NB4 (cell line): Measurements from ENCODE around the gene TMEM174.
A peak's percentile ranks its signal among the peaks of the same experiment; 100 is the strongest.
"Not testable (repeated sequence)": the region's sequence is repeated elsewhere in the genome, so short reads cannot be mapped to it uniquely, and the experiment has no call there.

ENCODE experiments used
- DNase-seq: peaks from one replicate; pipeline ENCODE4 v3.0.0; 2010; ENCODE audit warnings: low read depth
- H3K4me3 ChIP-seq: one replicate; pipeline ENCODE4 v1.5.1; 2011; ENCODE audit warnings: mild to moderate bottlenecking, low read depth, low read length, moderate library complexity
- MYC ChIP-seq: IDR thresholded peaks from 2 replicates; pipeline ENCODE4 v1.6.1; 2011; ENCODE audit warnings: low read depth, low read length
- POLR2A ChIP-seq: IDR thresholded peaks from 2 replicates; pipeline ENCODE4 v1.6.1; 2011; ENCODE audit warnings: mild to moderate bottlenecking; ENCODE audit not compliant: insufficient read length; ENCODE audit errors: extremely low read depth
- TF ChIP-seq, protein P1 (sequence below): IDR thresholded peaks from 2 replicates; pipeline ENCODE4 v1.6.1; 2011; ENCODE audit warnings: low read depth, low read length
- TF ChIP-seq, protein P2 (sequence below): IDR thresholded peaks from one replicate; pipeline ENCODE4 v1.5.1; 2012; ENCODE audit warnings: low read depth, low read length

TMEM174 gene

DNA sequence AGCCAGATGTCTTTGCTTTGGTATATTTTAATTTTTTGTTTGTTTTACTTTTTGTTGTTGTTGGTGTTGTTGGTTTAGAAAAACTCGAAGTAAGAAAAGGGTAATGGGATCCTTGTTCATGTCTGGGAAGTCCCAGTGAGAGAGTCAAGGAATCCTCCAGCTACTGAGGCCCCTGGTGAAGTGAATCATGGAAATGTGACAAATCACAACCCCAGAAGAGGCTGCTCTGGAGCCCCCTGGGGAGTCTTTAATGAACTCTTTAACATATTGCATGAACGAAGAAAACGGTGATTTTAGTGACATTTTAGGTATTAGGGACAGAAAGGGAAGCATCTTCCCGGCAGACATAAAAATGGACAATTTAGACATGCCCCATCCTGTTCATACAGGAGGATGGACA is 41.3 kb downstream of the TMEM174 start:
- no peak overlapping the region for H3K4me3 ChIP-seq
- TF ChIP-seq POLR2A (no peak), MYC (no peak)
- TF ChIP-seq, protein P1, sequence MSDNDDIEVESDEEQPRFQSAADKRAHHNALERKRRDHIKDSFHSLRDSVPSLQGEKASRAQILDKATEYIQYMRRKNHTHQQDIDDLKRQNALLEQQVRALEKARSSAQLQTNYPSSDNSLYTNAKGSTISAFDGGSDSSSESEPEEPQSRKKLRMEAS, result no peak
- TF ChIP-seq, protein P2, sequence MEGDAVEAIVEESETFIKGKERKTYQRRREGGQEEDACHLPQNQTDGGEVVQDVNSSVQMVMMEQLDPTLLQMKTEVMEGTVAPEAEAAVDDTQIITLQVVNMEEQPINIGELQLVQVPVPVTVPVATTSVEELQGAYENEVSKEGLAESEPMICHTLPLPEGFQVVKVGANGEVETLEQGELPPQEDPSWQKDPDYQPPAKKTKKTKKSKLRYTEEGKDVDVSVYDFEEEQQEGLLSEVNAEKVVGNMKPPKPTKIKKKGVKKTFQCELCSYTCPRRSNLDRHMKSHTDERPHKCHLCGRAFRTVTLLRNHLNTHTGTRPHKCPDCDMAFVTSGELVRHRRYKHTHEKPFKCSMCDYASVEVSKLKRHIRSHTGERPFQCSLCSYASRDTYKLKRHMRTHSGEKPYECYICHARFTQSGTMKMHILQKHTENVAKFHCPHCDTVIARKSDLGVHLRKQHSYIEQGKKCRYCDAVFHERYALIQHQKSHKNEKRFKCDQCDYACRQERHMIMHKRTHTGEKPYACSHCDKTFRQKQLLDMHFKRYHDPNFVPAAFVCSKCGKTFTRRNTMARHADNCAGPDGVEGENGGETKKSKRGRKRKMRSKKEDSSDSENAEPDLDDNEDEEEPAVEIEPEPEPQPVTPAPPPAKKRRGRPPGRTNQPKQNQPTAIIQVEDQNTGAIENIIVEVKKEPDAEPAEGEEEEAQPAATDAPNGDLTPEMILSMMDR, result no peak
- no peak for DNase-seq

DNA sequence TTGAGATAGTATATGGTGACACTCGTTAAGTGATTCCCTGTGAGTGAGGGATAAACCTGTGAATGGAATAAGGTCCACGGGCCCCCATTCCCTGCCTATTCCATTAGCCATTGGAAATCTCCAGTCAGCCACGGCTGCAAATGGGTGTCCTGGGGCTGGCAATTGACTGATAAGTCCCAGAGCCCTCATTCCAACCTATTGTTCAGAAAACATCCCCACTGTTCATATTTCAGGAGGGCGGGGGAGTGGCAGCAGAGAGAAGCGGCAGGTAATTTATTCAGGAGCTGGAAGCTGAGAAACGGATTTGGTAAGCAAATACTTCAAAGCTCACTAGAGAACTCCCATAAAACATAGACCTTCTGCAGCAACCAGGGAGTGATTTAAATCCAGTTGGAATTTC is 42.0 kb downstream of the TMEM174 start:
- DNase-seq, result no peak
- no peak for TF ChIP-seq MYC
- TF ChIP-seq, protein P2, result no peak
- TF ChIP-seq POLR2A, result no peak
- TF ChIP-seq, protein P1, result no peak
- H3K4me3 ChIP-seq, result no peak overlapping the region

DNA sequence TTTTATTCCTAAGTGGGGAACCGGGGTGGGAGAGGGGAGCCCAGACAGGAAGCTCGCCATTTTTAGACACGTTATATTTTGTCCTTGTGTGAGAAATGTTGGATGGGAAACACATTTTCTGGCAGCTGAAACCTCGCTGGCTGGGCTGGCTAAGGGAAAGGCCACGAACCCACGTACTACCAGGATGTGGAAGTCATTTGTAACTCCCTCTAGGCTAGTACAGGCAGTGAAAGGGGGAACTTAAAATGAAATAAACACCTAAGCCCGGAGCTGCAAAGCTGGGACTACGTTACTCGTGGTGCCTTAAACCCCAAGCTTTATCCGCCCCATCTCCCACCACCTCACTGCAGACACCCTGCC is 42.5 kb downstream of the TMEM174 start:
- H3K4me3 ChIP-seq, result no peak overlapping the region
- peak; percentile 33 for DNase-seq
- TF ChIP-seq MYC (no peak), POLR2A (no peak)
- TF ChIP-seq, protein P1, result no peak
- TF ChIP-seq, protein P2, result no peak

DNA sequence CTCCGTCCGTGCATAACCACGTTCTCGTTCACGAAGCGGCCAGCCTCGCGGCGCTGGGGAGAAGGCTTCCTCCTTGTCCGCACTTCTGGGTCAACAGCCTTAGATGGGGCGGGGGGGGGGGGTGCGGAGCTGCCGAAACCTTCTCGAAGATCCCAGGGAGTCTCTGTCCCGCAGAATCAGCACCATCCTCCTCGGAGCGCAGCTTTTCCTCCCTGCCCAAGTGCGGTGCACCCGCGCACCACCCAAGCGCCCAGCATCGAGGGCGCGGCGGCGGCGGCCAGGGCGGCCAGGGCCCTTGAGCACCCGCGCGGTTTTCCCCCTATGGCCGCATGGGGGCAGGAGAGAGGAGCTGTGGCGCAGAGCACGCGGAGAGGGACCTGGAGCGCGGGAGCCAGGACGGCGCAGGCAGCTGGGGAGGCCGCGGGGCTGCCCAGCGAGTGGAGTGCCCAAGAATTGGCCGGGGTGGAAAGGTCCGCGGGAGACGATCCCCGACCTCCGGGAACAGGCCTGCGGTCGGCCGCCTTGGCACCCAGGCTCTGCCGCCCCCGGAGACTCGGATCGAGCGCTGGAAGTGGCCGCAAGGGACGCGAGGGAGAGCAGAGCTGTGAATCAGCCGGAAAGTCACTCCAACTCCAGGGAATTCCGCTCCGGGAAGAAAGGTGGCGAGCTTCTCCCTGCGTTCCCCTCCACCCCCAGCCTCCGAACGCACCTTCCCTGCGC is 43.1 kb downstream of the TMEM174 start:
- H3K4me3 ChIP-seq, result no peak overlapping the region
- TF ChIP-seq, protein P1, result 0 out of 2 replicates have a peak, but pooled peaks have one; percentile 5
- TF ChIP-seq, protein P2, result peak; percentile 40
- no peak; the same call in 1 of the 2 replicates for TF ChIP-seq MYC
- peak; percentile 65 for DNase-seq

DNA sequence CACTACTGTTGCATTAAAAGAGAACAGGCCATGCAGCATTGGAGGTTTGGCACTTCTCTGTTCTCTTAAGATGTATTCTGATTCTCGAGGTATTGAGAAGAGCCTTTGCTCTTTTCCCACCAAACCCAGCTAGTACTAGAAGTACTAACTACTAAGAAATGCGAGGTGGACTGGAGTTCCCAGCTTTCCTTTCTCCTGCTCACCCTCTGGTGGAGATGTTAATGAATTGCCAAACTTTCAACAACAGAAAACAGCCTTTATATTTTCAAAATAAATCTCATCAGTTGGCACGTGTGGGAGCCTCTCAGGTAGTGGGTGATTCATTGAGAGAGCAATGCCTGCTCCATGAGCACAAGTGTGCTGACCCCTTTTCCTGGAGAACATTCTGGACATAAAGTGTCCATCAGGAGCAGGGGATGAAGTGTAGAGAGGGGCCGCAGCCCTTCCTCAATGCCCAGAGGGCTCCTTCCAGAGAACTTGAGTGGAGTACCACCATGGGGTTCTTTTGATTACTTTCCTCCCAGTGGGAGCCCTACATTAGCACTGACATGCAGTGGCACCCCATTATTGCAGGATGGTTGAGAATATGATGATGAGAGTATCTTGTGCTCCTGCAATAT is 45.7 kb downstream of the TMEM174 start:
- DNase-seq, result peak; percentile 19
- TF ChIP-seq, protein P2, result peak; percentile 11
- TF ChIP-seq POLR2A, result no peak
- H3K4me3 ChIP-seq, result no peak overlapping the region

DNA sequence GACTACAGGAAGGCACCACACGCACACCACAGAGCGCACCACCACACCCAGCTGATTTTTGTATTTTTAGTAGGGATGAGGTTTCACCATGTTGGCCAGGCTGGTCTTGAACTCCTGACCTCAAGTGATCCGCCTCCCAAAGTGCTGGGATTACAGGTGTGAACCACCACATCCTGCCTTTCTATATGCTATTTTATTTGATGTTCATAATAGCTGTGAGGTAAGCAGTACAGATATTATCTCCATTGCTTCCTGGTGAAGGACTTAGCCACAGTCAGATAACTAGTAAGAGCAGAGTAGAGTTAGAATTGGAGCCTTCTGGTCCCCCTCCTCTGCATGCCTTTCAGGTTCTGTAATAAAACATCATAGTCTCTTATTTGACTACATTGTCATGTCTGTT is 46.3 kb downstream of the TMEM174 start:
- not testable (repeated sequence) for H3K4me3 ChIP-seq, DNase-seq
